Fibroblast of the aortic adventitia (primary cell): ENCODE measurements around the gene RAB24. TPM values are rescaled to one million over a fixed set of nuclear protein-coding genes. Genes with fewer than 3 reads are reported as not detected.

ENCODE experiments used
- DNase-seq: peaks from one replicate; pipeline ENCODE4 v3.0.0-alpha.2; 2010; ENCODE audit warnings: low read depth
- H3K4me3 ChIP-seq: 2 replicates; pipeline ENCODE4 v1.5.1; 2011; ENCODE audit warnings: low read depth, mild to moderate bottlenecking, control low read depth, low read length, moderate library complexity
- CTCF ChIP-seq: IDR thresholded peaks from 2 replicates; pipeline ENCODE4 v1.5.1; 2011; ENCODE audit warnings: mild to moderate bottlenecking, low read length, control low read depth, inconsistent platforms; ENCODE audit not compliant: insufficient read depth
- total RNA-seq: library from RNA; depleted of rRNA; stranded (reverse); fragments of >200 nt; gene quantifications from 2 replicates; pipeline ENCODE4 v1.2.3, GENCODE V29; 2012; ENCODE audit warnings: low replicate concordance

The RAB24 gene
- total RNA-seq, 1 donor: 11.6 TPM

- DNase-seq: peak; percentile 18
- no peak for TF ChIP-seq CTCF
- no peak overlapping the region for H3K4me3 ChIP-seq
These were observed 47.2 kb downstream of the RAB24 start for GRCh38 chr5:177256296-177256695.

GRCh38 chr5:177253252-177253651 lies 50.3 kb downstream of the RAB24 start:
- no peak for DNase-seq
- H3K4me3 ChIP-seq: no peak overlapping the region
- no peak for TF ChIP-seq CTCF

Other genes with a start within 250 kb of the RAB24 start
- gene FGFR4, start 216.8 kb downstream of the RAB24 start, total RNA-seq: 0.74 TPM in 1 of 2 replicates, not detected in the other
- 50.3 and 136 TPM in 2 replicates for gene NSD1, start 169.9 kb downstream of the RAB24 start, total RNA-seq
- 118 and 120 TPM in 2 replicates for gene PRELID1, start 80 bp upstream of the RAB24 start, total RNA-seq
- 2.6 and 17.5 TPM in 2 replicates for gene MXD3, start 8.2 kb upstream of the RAB24 start, total RNA-seq
- 116 and 190 TPM in 2 replicates for gene LMAN2, start 47.9 kb upstream of the RAB24 start, total RNA-seq
- 3.1 and 28.9 TPM in 2 replicates for gene RGS14, start 54.2 kb upstream of the RAB24 start, total RNA-seq
- not detected in 2 replicates for gene SLC34A1, start 80.7 kb upstream of the RAB24 start, total RNA-seq
- not detected in 2 replicates for gene PFN3, start 96.9 kb upstream of the RAB24 start, total RNA-seq
- 0.27 and 1.4 TPM in 2 replicates for gene F12, start 105.8 kb upstream of the RAB24 start, total RNA-seq
- gene GRK6, start 123.0 kb upstream of the RAB24 start, total RNA-seq: 9.3 and 15.7 TPM in 2 replicates
- gene PRR7, start 143.1 kb upstream of the RAB24 start, total RNA-seq: 2.2 and 8.8 TPM in 2 replicates
- gene DBN1, start 169.9 kb upstream of the RAB24 start, total RNA-seq: 151 and 188 TPM in 2 replicates
- gene PDLIM7, start 193.9 kb upstream of the RAB24 start, total RNA-seq: 13.7 and 91.4 TPM in 2 replicates
- gene DOK3, start 206.1 kb upstream of the RAB24 start, total RNA-seq: 0.99 and 1.3 TPM in 2 replicates
- 58.5 and 138 TPM in 2 replicates for gene DDX41, start 213.2 kb upstream of the RAB24 start, total RNA-seq